Activated CD4-positive, alpha-beta T cell treated with anti-CD3 and anti-CD28 coated beads, Interleukin-2, amount 50 U/mL, for 1 hour (primary cell): Measurements from ENCODE around the gene CCND2.

Experiments used
- DNase-seq: peaks from one replicate; pipeline ENCODE4 v3.0.0-alpha.2; 2020

CCND2 gene

GRCh38 chr12:4293299-4293965 is 19.9 kb downstream of the CCND2 start:
- no peak for DNase-seq

- no peak for DNase-seq
Measured at GRCh38 chr12:4293966-4294505, 20.5 kb downstream of the CCND2 start.

- no peak for DNase-seq
Measured at GRCh38 chr12:4296751-4297150, 23.2 kb downstream of the CCND2 start.

GRCh38 chr12:4297617-4298016 is 24.1 kb downstream of the CCND2 start:
- no peak for DNase-seq

GRCh38 chr12:4300883-4301282 is 27.3 kb downstream of the CCND2 start:
- DNase-seq: no peak

GRCh38 chr12:4301932-4302501 is 28.5 kb downstream of the CCND2 start:
- no peak for DNase-seq

- no peak for DNase-seq
Measured at GRCh38 chr12:4302881-4303280, 29.3 kb downstream of the CCND2 start.

- no peak for DNase-seq
Measured at GRCh38 chr12:4303750-4304149, 30.2 kb downstream of the CCND2 start.

GRCh38 chr12:4307593-4308333 is 34.2 kb downstream of the CCND2 start:
- no peak for DNase-seq

GRCh38 chr12:4308334-4308950 is 34.9 kb downstream of the CCND2 start:
- no peak for DNase-seq

GRCh38 chr12:4311776-4312175 is 38.2 kb downstream of the CCND2 start:
- DNase-seq: no peak

- DNase-seq: no peak
Measured at GRCh38 chr12:4312251-4312650, 38.7 kb downstream of the CCND2 start.

GRCh38 chr12:4320497-4320852 is 46.9 kb downstream of the CCND2 start:
- DNase-seq: no peak

- DNase-seq: peak; percentile 85
Measured at GRCh38 chr12:4320853-4321701, 47.5 kb downstream of the CCND2 start, which contains the start of gene TIGAR. TSS of gene TIGAR (plus strand) at chr12:4321213. CDS start at chr12:4321272, 59 bp downstream.

- no peak for DNase-seq
Measured at GRCh38 chr12:4322726-4323125, 49.2 kb downstream of the CCND2 start.
